A549 (cell line): Measurements from ENCODE around the gene HEYL. TPM values are rescaled to one million over a fixed set of nuclear protein-coding genes. Genes with fewer than 3 reads are reported as not detected.

Experiments used
- ATAC-seq, 2 experiments: fragments of 200-7000 bp in 1 of 2; fragments of >200 bp in 1 of 2; cut with Nextera tagmentation in 1 of 2; cut with Tn5 transposase in 1 of 2; 3 replicates each; pipeline versions ENCODE4 v1.8.0 to v1.9.1; 2018 to 2020; ENCODE audit warnings: mild to moderate bottlenecking in 1 of 2, moderate library complexity in 1 of 2
- CTCF ChIA-PET: fragments of 300-600 bp; sonication (Branson Sonifier 250); formaldehyde crosslinking; extraction: SDS; loops from one replicate; lab custom pipeline; 2021; ENCODE audit warnings: antibody characterized with exemption, inconsistent platforms; lab: Yijun Ruan, JAX
- POLR2A ChIA-PET: fragments of 350-600 bp; formaldehyde crosslinking; extraction: SDS; loops from one replicate; lab custom pipeline; 2021; ENCODE audit warnings: antibody characterized with exemption, inconsistent platforms; lab: Yijun Ruan, JAX
- DNase-seq, 2 experiments: peaks; one replicate each; pipeline versions ENCODE4 v3.0.0 to v3.0.0-alpha.2; 2011 to 2016; ENCODE audit warnings: low read depth in 1 of 2, low spot score in 1 of 2
- FAIRE-seq: peaks from 2 replicates; lab custom pipeline; 2011; peaks lifted over from hg19 to GRCh38; lab: Jason Lieb, UNC
- H3K27ac ChIP-seq, 2 experiments: fragments of >200 bp; sonication (Bioruptor Twin); formaldehyde crosslinking; 3 replicates each; pipeline ENCODE4 v1.5.1; 2016 to 2017
- H3K4me1 ChIP-seq: fragments of >200 bp; sonication (Bioruptor Twin); formaldehyde crosslinking; 3 replicates; pipeline ENCODE4 v1.6.1; 2016
- H3K4me2 ChIP-seq: fragments of >200 bp; sonication (Bioruptor Twin); formaldehyde crosslinking; 3 replicates; pipeline ENCODE4 v1.6.1; 2016
- H3K4me3 ChIP-seq: fragments of >200 bp; sonication (Bioruptor Twin); formaldehyde crosslinking; 3 replicates; pipeline ENCODE4 v1.5.1; 2016
- H3K9me3 ChIP-seq: fragments of >200 bp; sonication (Bioruptor Twin); formaldehyde crosslinking; 3 replicates; pipeline ENCODE4 v1.6.1; 2016
- CHD2 ChIP-seq: fragments of 150-350 bp; IDR thresholded peaks from 2 replicates; pipeline ENCODE4 v1.6.1; 2014; ENCODE audit warnings: low read length; ENCODE audit not compliant: partially characterized antibody
- CHD4 ChIP-seq: fragments of 200-600 bp; sonication (generic); IDR thresholded peaks from 2 replicates; pipeline ENCODE4 v1.6.1; 2016; ENCODE audit warnings: antibody characterized with exemption, mild to moderate bottlenecking, borderline replicate concordance
- EP300 ChIP-seq, 2 experiments: fragments of >200 bp; sonication (Bioruptor Twin); formaldehyde crosslinking; IDR thresholded peaks; 2 replicates in 1 of 2; 3 replicates in 1 of 2; pipeline ENCODE4 v1.6.1; 2016 to 2017
- HOXB13 ChIP-seq: fragments of 250-450 bp; sonication (Bioruptor Pico); IDR thresholded peaks from 2 replicates; pipeline ENCODE4 v1.5.0; 2020; ENCODE audit warnings: low read depth, mild to moderate bottlenecking, moderate library complexity
- JUN ChIP-seq, 2 experiments: fragments of >200 bp; sonication (Bioruptor Twin); formaldehyde crosslinking; IDR thresholded peaks; 2 replicates in 1 of 2; 3 replicates in 1 of 2; pipeline ENCODE4 v1.6.1; 2016 to 2017
- MAFK ChIP-seq: fragments of 450-650 bp; IDR thresholded peaks from 2 replicates; pipeline ENCODE4 v1.6.1; 2014; ENCODE audit not compliant: partially characterized antibody
- MAX ChIP-seq: IDR thresholded peaks from 2 replicates; pipeline ENCODE4 v1.6.1; 2012
- POLR2A ChIP-seq: IDR thresholded peaks from 2 replicates; pipeline ENCODE4 v1.6.1; 2012; ENCODE audit warnings: mild to moderate bottlenecking, low read length
- RAD21 ChIP-seq, 2 experiments: fragments of >200 bp in 1 of 2; sonication (Bioruptor Twin) in 1 of 2; formaldehyde crosslinking in 1 of 2; IDR thresholded peaks in 1 of 2; conservative IDR thresholded peaks in 1 of 2; 2 replicates in 1 of 2; 3 replicates in 1 of 2; pipeline ENCODE4 v1.6.1; 2012 to 2018; ENCODE audit warnings: inconsistent platforms in 1 of 2
- RARB ChIP-seq: fragments of 250-450 bp; sonication (Bioruptor Pico); IDR thresholded peaks from 2 replicates; pipeline ENCODE4 v1.8.0; 2021; ENCODE audit warnings: mild to moderate bottlenecking, moderate library complexity
- REST ChIP-seq: fragments of 200-600 bp; sonication (generic); IDR thresholded peaks from 2 replicates; pipeline ENCODE4 v1.6.1; 2016; ENCODE audit warnings: antibody characterized with exemption, mild to moderate bottlenecking, moderate library complexity
- SREBF2 ChIP-seq: fragments of 450-650 bp; IDR thresholded peaks from 2 replicates; pipeline ENCODE4 v1.6.1; 2014; ENCODE audit warnings: mild to moderate bottlenecking, moderate library complexity
- TP53 ChIP-seq: fragments of 250-450 bp; sonication (Bioruptor Pico); IDR thresholded peaks from 2 replicates; pipeline ENCODE4 v1.5.0; 2021; ENCODE audit warnings: mild to moderate bottlenecking, moderate library complexity
- ZC3H11A ChIP-seq: fragments of 450-650 bp; IDR thresholded peaks from 2 replicates; pipeline ENCODE4 v1.6.1; 2014; ENCODE audit warnings: antibody characterized with exemption, mild to moderate bottlenecking
- WGBS: methylation state at CpG from one replicate; pipeline ENCODE4 v1.1.6; 2017; ENCODE audit errors: missing lambda C conversion rate; 5-methylcytosine and 5-hydroxymethylcytosine counted together
- polyA plus RNA-seq, 4 experiments: library from polyadenylated mRNA; depleted of rRNA in 3 of 4; stranded (reverse); fragments of >200 nt; fragmentation: RNase III in 1 of 4; extraction: RNeasy Plus Mini Kit Qiagen cat#74134 plus additional on column Dnase treatment in 1 of 4; gene quantifications; 2 replicates in 3 of 4; 3 replicates in 1 of 4; pipeline ENCODE4 v1.2.3, GENCODE V29; 2011 to 2017
- TF ChIP-seq, protein P1 (sequence below): fragments of >200 bp; sonication (Bioruptor Twin); formaldehyde crosslinking; IDR thresholded peaks from 3 replicates; pipeline ENCODE4 v1.5.1; 2016
- TF ChIP-seq, protein P2 (sequence below): fragments of 250-450 bp; sonication (Bioruptor Pico); IDR thresholded peaks from 2 replicates; pipeline ENCODE4 v1.5.0; 2020; ENCODE audit warnings: low read depth, mild to moderate bottlenecking, moderate library complexity
- TF ChIP-seq, protein P3 (sequence below): IDR thresholded peaks from 2 replicates; pipeline ENCODE4 v1.6.1; 2012

Gene HEYL
- polyA plus RNA-seq, 2 of the 4 experiments (the other 2 are of a cell fraction), result 2.2 to 2.3 TPM

DNA sequence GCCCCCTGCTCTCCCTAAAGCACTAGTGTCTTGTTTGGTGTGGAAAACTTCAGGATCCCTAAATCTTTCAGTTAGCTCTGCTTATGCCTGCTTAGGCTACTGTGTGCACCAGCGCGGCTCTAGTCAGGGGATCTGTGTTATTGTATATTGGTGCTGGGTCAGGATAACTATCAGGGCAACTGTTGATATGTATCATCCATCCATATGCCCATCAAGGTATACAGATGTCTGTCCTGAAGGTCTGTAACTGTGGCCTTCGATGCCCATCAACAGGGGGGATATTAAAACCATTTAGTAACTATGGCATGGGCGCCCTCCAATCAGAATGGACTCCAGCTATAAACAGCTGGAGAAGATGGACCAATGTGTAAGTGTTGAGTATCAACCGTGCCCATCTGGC, 20.1 kb upstream of the HEYL start (continued):
- TF ChIP-seq MAX (no peak), POLR2A (no peak)

DNA sequence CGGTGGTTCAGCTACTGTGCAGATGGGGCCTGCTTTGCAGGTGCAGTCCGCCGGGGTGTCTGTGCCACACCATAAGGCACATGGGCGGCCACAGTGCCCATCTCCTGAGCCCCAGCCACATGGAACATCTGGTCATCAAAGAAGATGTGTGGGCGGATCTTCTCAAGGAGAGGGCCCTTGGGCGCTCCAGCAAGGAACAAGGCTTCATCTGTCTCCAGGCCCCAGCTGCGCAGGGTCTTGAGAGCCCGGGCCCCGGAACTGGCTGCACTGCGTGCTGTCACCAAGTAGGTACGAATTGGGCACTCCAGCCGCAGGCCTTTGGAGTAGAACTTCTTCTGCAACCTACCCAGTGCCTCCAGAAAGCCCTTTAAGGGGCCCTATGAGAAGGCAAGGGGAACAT, 19.7 kb upstream of the HEYL start:
- H3K4me3 ChIP-seq, result no peak overlapping the region
- no peak for FAIRE-seq
- no peak overlapping the region for H3K4me2 ChIP-seq
- H3K9me3 ChIP-seq, result no peaks in the 10 kb centered on the region
- WGBS, result 40% methylated on average over 1 of the region's 12 CpGs
- H3K4me1 ChIP-seq, result no peaks in the 10 kb centered on the region
- no peak for DNase-seq
- POLR2A ChIA-PET, result interaction anchor here (1.2 kb wide), 1 partner anchor 80 kb away, joined by 5 read pairs; the partner anchor contains the start of gene PPIE
- TF ChIP-seq TP53, result no peak
- TF ChIP-seq MAFK, result no peak
- no peak for TF ChIP-seq EP300 (IDR thresholded peaks at IDR 0.05)
- no peak for TF ChIP-seq RARB (CRISPR knock-in tag)
- TF ChIP-seq ZC3H11A, result no peak
- CTCF ChIA-PET, result interaction anchor here (0.6 to 10.0 kb wide), 11 partner anchors 11 to 98 kb away, joined by 3 to 143 read pairs (median 5); partner anchors contain the start of gene NT5C1A
- ATAC-seq, result no peak
- no peak overlapping the region for H3K27ac ChIP-seq

DNA sequence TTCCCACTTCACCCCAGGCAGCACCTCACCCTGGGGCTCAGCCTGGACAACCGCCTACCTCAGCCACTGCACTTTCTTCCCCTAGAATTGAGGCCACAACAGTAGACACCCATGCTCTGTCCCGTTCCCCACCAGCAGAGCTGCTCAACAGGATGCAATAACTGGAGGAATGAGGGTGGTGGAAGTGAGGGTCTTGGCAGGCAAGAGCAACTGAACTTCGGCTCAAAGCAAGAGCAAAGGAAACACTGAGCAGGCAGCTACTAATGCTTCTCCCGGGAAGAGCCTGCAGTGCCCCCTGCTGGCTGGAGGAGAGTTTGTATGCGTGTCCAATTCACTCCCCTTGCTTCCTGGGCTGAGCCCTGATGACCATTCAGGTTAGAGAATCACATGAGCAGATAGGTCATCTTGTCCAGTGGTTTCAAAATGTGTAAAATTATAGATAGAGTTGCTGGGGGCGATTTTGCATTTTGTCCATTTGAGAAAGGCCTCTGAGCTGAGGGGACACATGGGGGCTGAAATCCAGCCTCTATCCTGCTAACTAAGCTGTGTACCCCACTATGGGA, 18.6 kb upstream of the HEYL start:
- H3K4me3 ChIP-seq, result no peak overlapping the region
- H3K27ac ChIP-seq, result peak overlapping the region in 1 of 2 experiments; percentile 34; a peak in 1 of 6 replicates
- peak; percentile 64 to 88; a peak in 5 of 6 replicates for ATAC-seq
- CTCF ChIA-PET, result interaction anchor here (0.5 to 10.0 kb wide), 20 partner anchors 11 to 239 kb away, joined by 3 to 143 read pairs (median 4); partner anchors contain the start of gene NT5C1A
- no peaks in the 10 kb centered on the region for H3K4me1 ChIP-seq
- POLR2A ChIA-PET, result interaction anchor here (1.2 kb wide), 1 partner anchor 81 kb away, joined by 5 read pairs; the partner anchor contains the start of gene PPIE
- DNase-seq, result peak; percentile 28 to 75
- 30% methylated on average over 4 of the region's 6 CpGs for WGBS
- H3K9me3 ChIP-seq, result no peaks in the 10 kb centered on the region
- H3K4me2 ChIP-seq, result peak overlapping the region; percentile 38; the same call in 2 of the 3 replicates
- no peak for FAIRE-seq
- no peak for TF ChIP-seq SREBF2
- TF ChIP-seq RAD21 (conservative IDR thresholded peaks at IDR 0.05 in 1 of 2, IDR thresholded peaks at IDR 0.05 in 1 of 2), result peak in 1 of 2 experiments; percentile 39; a peak in 3 of 5 replicates
- TF ChIP-seq, protein P1, sequence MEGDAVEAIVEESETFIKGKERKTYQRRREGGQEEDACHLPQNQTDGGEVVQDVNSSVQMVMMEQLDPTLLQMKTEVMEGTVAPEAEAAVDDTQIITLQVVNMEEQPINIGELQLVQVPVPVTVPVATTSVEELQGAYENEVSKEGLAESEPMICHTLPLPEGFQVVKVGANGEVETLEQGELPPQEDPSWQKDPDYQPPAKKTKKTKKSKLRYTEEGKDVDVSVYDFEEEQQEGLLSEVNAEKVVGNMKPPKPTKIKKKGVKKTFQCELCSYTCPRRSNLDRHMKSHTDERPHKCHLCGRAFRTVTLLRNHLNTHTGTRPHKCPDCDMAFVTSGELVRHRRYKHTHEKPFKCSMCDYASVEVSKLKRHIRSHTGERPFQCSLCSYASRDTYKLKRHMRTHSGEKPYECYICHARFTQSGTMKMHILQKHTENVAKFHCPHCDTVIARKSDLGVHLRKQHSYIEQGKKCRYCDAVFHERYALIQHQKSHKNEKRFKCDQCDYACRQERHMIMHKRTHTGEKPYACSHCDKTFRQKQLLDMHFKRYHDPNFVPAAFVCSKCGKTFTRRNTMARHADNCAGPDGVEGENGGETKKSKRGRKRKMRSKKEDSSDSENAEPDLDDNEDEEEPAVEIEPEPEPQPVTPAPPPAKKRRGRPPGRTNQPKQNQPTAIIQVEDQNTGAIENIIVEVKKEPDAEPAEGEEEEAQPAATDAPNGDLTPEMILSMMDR, result peak; percentile 45
- no peak for TF ChIP-seq CHD4
- TF ChIP-seq, protein P2, sequence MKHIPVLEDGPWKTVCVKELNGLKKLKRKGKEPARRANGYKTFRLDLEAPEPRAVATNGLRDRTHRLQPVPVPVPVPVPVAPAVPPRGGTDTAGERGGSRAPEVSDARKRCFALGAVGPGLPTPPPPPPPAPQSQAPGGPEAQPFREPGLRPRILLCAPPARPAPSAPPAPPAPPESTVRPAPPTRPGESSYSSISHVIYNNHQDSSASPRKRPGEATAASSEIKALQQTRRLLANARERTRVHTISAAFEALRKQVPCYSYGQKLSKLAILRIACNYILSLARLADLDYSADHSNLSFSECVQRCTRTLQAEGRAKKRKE (CRISPR knock-in tag), result no peak

- DNase-seq (no peak), FAIRE-seq (no peak), ATAC-seq (no peak)
- TF ChIP-seq HOXB13 (CRISPR knock-in tag), result no peak
- TF ChIP-seq JUN (IDR thresholded peaks at IDR 0.05), result no peak
- no peak for TF ChIP-seq CHD2
- no peak for TF ChIP-seq CHD4
- TF ChIP-seq, protein P3, sequence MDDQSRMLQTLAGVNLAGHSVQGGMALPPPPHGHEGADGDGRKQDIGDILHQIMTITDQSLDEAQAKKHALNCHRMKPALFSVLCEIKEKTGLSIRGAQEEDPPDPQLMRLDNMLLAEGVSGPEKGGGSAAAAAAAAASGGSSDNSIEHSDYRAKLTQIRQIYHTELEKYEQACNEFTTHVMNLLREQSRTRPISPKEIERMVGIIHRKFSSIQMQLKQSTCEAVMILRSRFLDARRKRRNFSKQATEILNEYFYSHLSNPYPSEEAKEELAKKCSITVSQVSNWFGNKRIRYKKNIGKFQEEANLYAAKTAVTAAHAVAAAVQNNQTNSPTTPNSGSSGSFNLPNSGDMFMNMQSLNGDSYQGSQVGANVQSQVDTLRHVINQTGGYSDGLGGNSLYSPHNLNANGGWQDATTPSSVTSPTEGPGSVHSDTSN, result no peak
- no peak for TF ChIP-seq REST
- H3K9me3 ChIP-seq, result no peaks in the 10 kb centered on the region
- ChIA-PET CTCF (interaction anchor here (0.9 to 10.0 kb wide), 17 partner anchors 10 to 118 kb away, joined by 3 to 143 read pairs (median 4); partner anchors contain the start of gene NT5C1A), POLR2A (no interaction called here)
- H3K4me3 ChIP-seq, result no peak overlapping the region
- H3K4me2 ChIP-seq, result no peak overlapping the region
- H3K4me1 ChIP-seq, result no peaks in the 10 kb centered on the region
- WGBS, result 88% methylated on average over 3 of the region's 3 CpGs
- H3K27ac ChIP-seq, result no peak overlapping the region
Observed at GRCh38 chr1:39657402-39657801, 18.0 kb upstream of the HEYL start.
